Fibroblast of lung (primary cell): Measurements from ENCODE around the gene RBMS1.

ENCODE experiments used
- CTCF ChIP-seq, 2 donors: IDR thresholded peaks in 1 of 2; conservative IDR thresholded peaks in 1 of 2; 1 replicate in 1 of 2; 2 replicates in 1 of 2; pipeline ENCODE4 v1.5.1; 2011 to 2012; ENCODE audit warnings: low read length in 2 of 2, control low read depth in 1 of 2, inconsistent platforms in 1 of 2, low read depth in 1 of 2, mild to moderate bottlenecking in 1 of 2
- EZH2 ChIP-seq: IDR thresholded peaks from 2 replicates; pipeline ENCODE4 v1.5.1; 2012; ENCODE audit warnings: low read length, control low read depth, mild to moderate bottlenecking; ENCODE audit errors: missing control alignments

DNA sequence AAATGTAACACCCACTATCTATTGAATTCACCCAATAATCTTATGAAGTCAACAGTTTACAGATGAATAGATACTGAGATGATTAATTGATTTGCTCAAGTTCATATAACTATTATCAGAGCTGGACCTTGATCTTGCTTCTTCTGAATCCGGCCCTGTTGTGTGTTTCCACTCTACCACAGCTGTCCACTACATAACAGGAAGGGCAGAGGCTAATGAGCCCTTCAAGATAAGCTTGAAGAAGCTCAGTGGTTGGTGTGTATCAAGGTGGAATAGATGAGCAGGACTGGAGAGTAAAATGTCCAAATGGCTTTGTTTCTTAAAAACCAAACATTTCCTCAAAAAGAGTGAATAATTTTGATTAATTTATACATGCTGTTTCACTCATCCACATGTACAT is 237.1 kb downstream of the RBMS1 start:
- TF ChIP-seq EZH2 (no peak), CTCF (conservative IDR thresholded peaks at IDR 0.05 in 1 of 2, IDR thresholded peaks at IDR 0.05 in 1 of 2; ENCODE audit: low read depth in 1 of 2, low read length in 2 of 2) (no peak)
